NB4 (cell line): ENCODE data around the gene FER.

Experiments
- CTCF ChIP-seq: IDR thresholded peaks from one replicate; pipeline ENCODE4 v1.5.1; 2012; ENCODE audit warnings: low read depth, low read length
- POLR2A ChIP-seq: IDR thresholded peaks from 2 replicates; pipeline ENCODE4 v1.6.1; 2011; ENCODE audit warnings: mild to moderate bottlenecking; ENCODE audit not compliant: insufficient read length; ENCODE audit errors: extremely low read depth

- TF ChIP-seq CTCF (no peak), POLR2A (no peak)
These were observed 433.0 kb downstream of the FER start for GRCh38 chr5:109180668-109181067.
